D721Med (cell line): Measurements from ENCODE around the gene KRT73.

Experiments used
- DNase-seq: peaks from one replicate; pipeline ENCODE4 v3.0.0; 2011; ENCODE audit warnings: low spot score; ENCODE audit not compliant: insufficient read length
- FAIRE-seq: peaks from 2 replicates; lab custom pipeline; 2011; peaks lifted over from hg19 to GRCh38; lab: Jason Lieb, UNC
- CTCF ChIP-seq: IDR thresholded peaks from 2 replicates; pipeline ENCODE4 v1.5.1; 2012; ENCODE audit warnings: mild to moderate bottlenecking, control low read depth; ENCODE audit not compliant: insufficient read depth; ENCODE audit errors: missing control alignments

Gene KRT73

GRCh38 chr12:52655720-52656124 lies 37.4 kb upstream of the KRT73 start:
- FAIRE-seq (no peak), DNase-seq (no peak)
- TF ChIP-seq CTCF, result no peak

- no peak for FAIRE-seq
- no peak for DNase-seq
- TF ChIP-seq CTCF, result no peak
Measured at GRCh38 chr12:52655251-52655650, 36.9 kb upstream of the KRT73 start.

GRCh38 chr12:52651726-52652261 lies 33.4 kb upstream of the KRT73 start, which contains the start of gene KRT2:
KRT2 (minus strand) TSS chr12:52652211; CDS start chr12:52652142, 69 bp downstream.
- no peak for FAIRE-seq
- DNase-seq, result no peak
- no peak for TF ChIP-seq CTCF

- no peak for DNase-seq
- FAIRE-seq, result no peak
- TF ChIP-seq CTCF, result no peak
Measured at GRCh38 chr12:52650520-52651081, 32.2 kb upstream of the KRT73 start.

- FAIRE-seq (no peak), DNase-seq (no peak)
- no peak for TF ChIP-seq CTCF
Measured at GRCh38 chr12:52649066-52649465, 30.7 kb upstream of the KRT73 start.

- FAIRE-seq (no peak), DNase-seq (no peak)
- no peak for TF ChIP-seq CTCF
Measured at GRCh38 chr12:52648012-52648550, 29.7 kb upstream of the KRT73 start.

GRCh38 chr12:52647601-52648000 lies 29.2 kb upstream of the KRT73 start:
- TF ChIP-seq CTCF, result no peak
- FAIRE-seq, result no peak

More at GRCh38 chr12:52647601-52648000, 29.2 kb upstream of the KRT73 start:
- DNase-seq, result no peak
